Measurements from ENCODE around the gene SRGAP3.

SRGAP3 gene

DNA sequence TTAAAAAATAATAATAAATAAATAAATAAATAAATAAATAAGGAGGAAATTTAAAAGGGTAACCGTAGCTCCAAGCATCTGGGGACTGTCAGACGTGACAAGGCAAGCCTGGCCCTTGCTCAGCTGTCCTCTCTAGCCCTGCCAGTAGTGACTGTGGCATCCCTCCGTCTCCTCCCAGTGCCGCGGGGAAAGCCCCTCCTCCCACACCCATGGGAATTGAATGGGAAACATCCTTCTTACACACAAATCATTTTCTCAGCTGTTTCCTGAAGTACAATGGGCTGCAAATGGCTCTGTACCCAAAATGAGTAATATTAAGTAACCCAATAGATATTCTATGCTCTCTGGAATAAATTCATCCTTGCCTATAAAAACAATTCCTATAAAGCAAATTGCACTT is 184.6 kb downstream of the SRGAP3 start:
- H3K9me3 ChIP-seq (ENCODE audit: insufficient read depth, low read depth, low read length), result peaks cover 5% of the 10 kb centered on the region; the same call in 1 of the 2 replicates
- H4K20me1 ChIP-seq (ENCODE audit: insufficient read depth, low read length, poor library complexity, severe bottlenecking), result no peaks in the 10 kb centered on the region
- no peak overlapping the region for H3K4me2 ChIP-seq (ENCODE audit: low read depth, low read length, poor library complexity, severe bottlenecking)
- H3F3A ChIP-seq (ENCODE audit: low read depth), result no peaks in the 10 kb centered on the region
- no peak overlapping the region for H2AFZ ChIP-seq (ENCODE audit: low read length)
- no peaks in the 10 kb centered on the region for H3K79me2 ChIP-seq (ENCODE audit: insufficient read depth, low read length)
- no peaks in the 10 kb centered on the region for H3K27me3 ChIP-seq (ENCODE audit: insufficient read depth, low read length, poor library complexity, severe bottlenecking)
- H3K4me3 ChIP-seq (ENCODE audit: low read length, poor library complexity, severe bottlenecking), result no peak overlapping the region
- no peak for TF ChIP-seq EZH2phosphoT487 (IDR thresholded peaks at IDR 0.05; ENCODE audit: borderline replicate concordance)
- TF ChIP-seq, protein P1, sequence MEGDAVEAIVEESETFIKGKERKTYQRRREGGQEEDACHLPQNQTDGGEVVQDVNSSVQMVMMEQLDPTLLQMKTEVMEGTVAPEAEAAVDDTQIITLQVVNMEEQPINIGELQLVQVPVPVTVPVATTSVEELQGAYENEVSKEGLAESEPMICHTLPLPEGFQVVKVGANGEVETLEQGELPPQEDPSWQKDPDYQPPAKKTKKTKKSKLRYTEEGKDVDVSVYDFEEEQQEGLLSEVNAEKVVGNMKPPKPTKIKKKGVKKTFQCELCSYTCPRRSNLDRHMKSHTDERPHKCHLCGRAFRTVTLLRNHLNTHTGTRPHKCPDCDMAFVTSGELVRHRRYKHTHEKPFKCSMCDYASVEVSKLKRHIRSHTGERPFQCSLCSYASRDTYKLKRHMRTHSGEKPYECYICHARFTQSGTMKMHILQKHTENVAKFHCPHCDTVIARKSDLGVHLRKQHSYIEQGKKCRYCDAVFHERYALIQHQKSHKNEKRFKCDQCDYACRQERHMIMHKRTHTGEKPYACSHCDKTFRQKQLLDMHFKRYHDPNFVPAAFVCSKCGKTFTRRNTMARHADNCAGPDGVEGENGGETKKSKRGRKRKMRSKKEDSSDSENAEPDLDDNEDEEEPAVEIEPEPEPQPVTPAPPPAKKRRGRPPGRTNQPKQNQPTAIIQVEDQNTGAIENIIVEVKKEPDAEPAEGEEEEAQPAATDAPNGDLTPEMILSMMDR (conservative IDR thresholded peaks at IDR 0.05; ENCODE audit: low read length), result no peak
- H3K36me3 ChIP-seq (ENCODE audit: insufficient read depth, low read length), result peaks cover 16% of the 10 kb centered on the region
- no peak overlapping the region for H3K9ac ChIP-seq (ENCODE audit: low read depth, low read length, poor library complexity, severe bottlenecking)
- H3K4me1 ChIP-seq (ENCODE audit: insufficient read depth, low read length, poor library complexity, severe bottlenecking), result no peaks in the 10 kb centered on the region
- H3K9me2 ChIP-seq (replicated peaks; ENCODE audit: low read depth, low read length), result no peaks in the 10 kb centered on the region

DNA sequence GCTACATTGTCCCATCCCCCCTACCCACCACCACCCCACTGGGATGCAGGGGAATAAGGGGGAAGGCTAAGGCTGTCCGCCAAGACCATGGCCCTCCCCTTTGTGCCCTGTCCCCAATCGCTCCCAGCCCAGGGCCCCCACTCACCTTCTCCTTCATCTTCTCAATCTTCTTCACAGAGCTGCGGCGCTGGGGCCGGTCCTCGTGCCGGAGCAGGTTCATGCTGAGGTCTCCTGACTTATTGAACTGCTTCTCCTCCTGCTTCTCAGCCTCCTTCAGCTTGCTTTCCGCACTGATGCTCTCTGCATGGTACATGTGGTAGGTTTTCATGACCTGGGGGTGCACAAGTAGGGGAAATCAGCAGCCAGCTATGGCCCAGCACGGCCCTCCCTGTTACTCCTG is 185.2 kb downstream of the SRGAP3 start:
- Histone ChIP-seq H3K79me2 (ENCODE audit: insufficient read depth, low read length) (no peaks in the 10 kb centered on the region), H3K9me2 (replicated peaks; ENCODE audit: low read depth, low read length) (no peaks in the 10 kb centered on the region), H2AFZ (ENCODE audit: low read length) (no peak overlapping the region), H3K27me3 (ENCODE audit: insufficient read depth, low read length, poor library complexity, severe bottlenecking) (no peaks in the 10 kb centered on the region), H3K4me3 (ENCODE audit: low read length, poor library complexity, severe bottlenecking) (no peak overlapping the region), H4K20me1 (ENCODE audit: insufficient read depth, low read length, poor library complexity, severe bottlenecking) (no peaks in the 10 kb centered on the region), H3K4me2 (ENCODE audit: low read depth, low read length, poor library complexity, severe bottlenecking) (no peak overlapping the region), H3K36me3 (ENCODE audit: insufficient read depth, low read length) (peaks cover 22% of the 10 kb centered on the region), H3K9ac (ENCODE audit: low read depth, low read length, poor library complexity, severe bottlenecking) (no peak overlapping the region), H3K9me3 (ENCODE audit: insufficient read depth, low read depth, low read length) (peaks cover 5% of the 10 kb centered on the region; the same call in 1 of the 2 replicates), H3K4me1 (ENCODE audit: insufficient read depth, low read length, poor library complexity, severe bottlenecking) (no peaks in the 10 kb centered on the region), H3F3A (ENCODE audit: low read depth) (no peaks in the 10 kb centered on the region)
- no peak for TF ChIP-seq EZH2phosphoT487 (IDR thresholded peaks at IDR 0.05; ENCODE audit: borderline replicate concordance)
- TF ChIP-seq, protein P1 (conservative IDR thresholded peaks at IDR 0.05; ENCODE audit: low read length), result no peak

DNA sequence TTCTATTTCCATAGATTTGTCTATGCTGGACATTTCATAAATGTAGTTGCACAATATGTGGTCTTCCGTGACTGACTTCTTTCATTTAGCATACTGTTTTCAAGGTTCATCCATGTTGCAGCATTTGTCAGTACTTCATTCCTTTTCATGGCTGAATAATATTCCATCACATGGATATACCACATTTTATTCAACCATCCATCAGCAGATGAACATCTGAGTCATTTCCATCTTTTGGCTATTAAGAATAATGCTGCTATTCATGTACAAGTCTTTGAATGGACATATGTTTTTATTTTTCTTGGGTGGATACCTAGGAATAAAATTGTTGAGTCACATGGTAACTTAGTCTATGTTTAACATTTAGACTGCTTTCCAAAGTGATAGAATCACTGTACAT is 186.9 kb downstream of the SRGAP3 start:
- Histone ChIP-seq H3K4me2 (ENCODE audit: low read depth, low read length, poor library complexity, severe bottlenecking) (no peak overlapping the region), H3K9ac (ENCODE audit: low read depth, low read length, poor library complexity, severe bottlenecking) (no peak overlapping the region), H3K79me2 (ENCODE audit: insufficient read depth, low read length) (no peaks in the 10 kb centered on the region), H3K4me3 (ENCODE audit: low read length, poor library complexity, severe bottlenecking) (no peak overlapping the region), H3K36me3 (ENCODE audit: insufficient read depth, low read length) (peaks cover 31% of the 10 kb centered on the region), H2AFZ (ENCODE audit: low read length) (no peak overlapping the region), H3F3A (ENCODE audit: low read depth) (no peaks in the 10 kb centered on the region), H4K20me1 (ENCODE audit: insufficient read depth, low read length, poor library complexity, severe bottlenecking) (no peaks in the 10 kb centered on the region), H3K9me2 (replicated peaks; ENCODE audit: low read depth, low read length) (no peaks in the 10 kb centered on the region), H3K9me3 (ENCODE audit: insufficient read depth, low read depth, low read length) (peaks cover 5% of the 10 kb centered on the region; the same call in 1 of the 2 replicates), H3K27me3 (ENCODE audit: insufficient read depth, low read length, poor library complexity, severe bottlenecking) (no peaks in the 10 kb centered on the region), H3K4me1 (ENCODE audit: insufficient read depth, low read length, poor library complexity, severe bottlenecking) (no peaks in the 10 kb centered on the region)
- TF ChIP-seq, protein P1 (conservative IDR thresholded peaks at IDR 0.05; ENCODE audit: low read length), result no peak
- TF ChIP-seq EZH2phosphoT487 (IDR thresholded peaks at IDR 0.05; ENCODE audit: borderline replicate concordance), result no peak

All from Loucy (cell line).